Uterus (tissue), 2 donors: Measurements from ENCODE around the gene SH3BGR.

ENCODE experiments used
- CTCF ChIP-seq, 4 experiments: fragments of 200-600 bp in 2 of 4; fragments of 450-650 bp in 2 of 4; sonication (generic) in 2 of 4; IDR thresholded peaks; one replicate each; pipeline ENCODE4 v1.5.1; 2016 to 2019; ENCODE audit warnings: antibody characterized with exemption in 4 of 4, mild to moderate bottlenecking in 2 of 4, moderate library complexity in 1 of 4
- POLR2A ChIP-seq, 2 donors: fragments of 450-650 bp; IDR thresholded peaks; one replicate each; pipeline ENCODE4 v1.6.1; 2016; ENCODE audit warnings: antibody characterized with exemption in 2 of 2, mild to moderate bottlenecking in 1 of 2, moderate library complexity in 1 of 2

- TF ChIP-seq CTCF (IDR thresholded peaks at IDR 0.05): no peak
- TF ChIP-seq POLR2A (IDR thresholded peaks at IDR 0.05): no peak
These were observed 16.8 kb downstream of the SH3BGR start for GRCh38 chr21:39468559-39468958.
